ENCODE results near the gene NKD2. TPM values are rescaled to one million over a fixed set of nuclear protein-coding genes. Genes with fewer than 3 reads are reported as not detected.

The NKD2 gene
- total RNA-seq, 2 experiments from 2014 or later: 0.38 TPM

DNA sequence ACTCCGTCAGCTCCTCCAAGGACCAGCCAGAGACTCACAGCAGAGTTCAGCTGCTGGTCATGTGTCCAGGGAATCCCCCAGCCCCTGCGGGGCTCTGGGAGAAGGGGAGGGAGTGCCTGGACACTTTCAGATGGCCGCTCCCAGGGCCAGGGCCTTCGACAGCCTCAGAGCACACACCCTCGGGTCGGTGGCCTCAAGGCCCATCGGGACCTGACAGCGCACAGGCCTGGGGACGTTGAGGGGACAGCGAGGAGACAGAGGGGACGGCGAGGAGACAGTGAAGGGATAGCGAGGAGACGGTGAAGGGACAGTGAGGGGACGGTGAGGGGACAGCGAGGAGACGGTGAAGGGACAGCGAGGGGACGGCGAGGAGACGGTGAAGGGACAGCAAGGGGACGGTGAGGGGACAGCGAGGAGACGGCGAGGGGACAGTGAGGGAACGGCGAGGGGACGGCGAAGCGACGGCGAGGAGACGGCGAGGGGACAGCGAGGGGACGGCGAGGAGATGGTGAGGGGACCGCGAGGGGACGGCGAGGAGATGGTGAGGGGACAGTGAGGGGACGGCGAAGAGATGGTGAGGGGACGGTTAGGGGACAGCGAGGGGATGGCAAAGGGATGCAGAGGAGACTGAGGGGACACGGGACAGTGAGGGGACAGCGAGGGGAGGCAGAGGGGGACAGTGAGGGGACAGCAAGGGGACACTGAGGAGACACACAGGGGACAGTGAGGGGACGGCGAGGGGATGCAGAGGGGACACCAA, 56.0 kb downstream of the NKD2 start:
- Histone ChIP-seq H3K27ac (ENCODE audit: low read depth, low read length, poor library complexity, severe bottlenecking) (no peak overlapping the region), H3K36me3 (ENCODE audit: insufficient read depth, low read length) (no peaks in the 10 kb centered on the region), H4K20me1 (ENCODE audit: insufficient read depth, low read length) (no peaks in the 10 kb centered on the region), H3K9me3 (ENCODE audit: low read length) (no peaks in the 10 kb centered on the region), H2AFZ (ENCODE audit: low read length) (no peak overlapping the region), H3K4me1 (ENCODE audit: insufficient read depth, low read length, poor library complexity, severe bottlenecking) (no peaks in the 10 kb centered on the region), H3K4me3 (ENCODE audit: low read depth, low read length, poor library complexity, severe bottlenecking) (no peak overlapping the region), H3K4me2 (ENCODE audit: low read length) (no peak overlapping the region), H3K79me2 (ENCODE audit: insufficient read depth, low read depth, low read length) (no peaks in the 10 kb centered on the region), H3K9me2 (ENCODE audit: insufficient read depth, low read length) (no peaks in the 10 kb centered on the region)
- BruUV-seq (replicated peaks): no TSS peak
- CTCF ChIA-PET (ENCODE audit: unreplicated experiment): no interaction called here
- intact Hi-C loops (cut with micrococcal nuclease; ENCODE audit: unreplicated experiment): no loop called here
- POLR2A ChIA-PET: no interaction called here
- DNase-seq (ENCODE audit: low spot score): no peak
- TF ChIP-seq, protein P1, sequence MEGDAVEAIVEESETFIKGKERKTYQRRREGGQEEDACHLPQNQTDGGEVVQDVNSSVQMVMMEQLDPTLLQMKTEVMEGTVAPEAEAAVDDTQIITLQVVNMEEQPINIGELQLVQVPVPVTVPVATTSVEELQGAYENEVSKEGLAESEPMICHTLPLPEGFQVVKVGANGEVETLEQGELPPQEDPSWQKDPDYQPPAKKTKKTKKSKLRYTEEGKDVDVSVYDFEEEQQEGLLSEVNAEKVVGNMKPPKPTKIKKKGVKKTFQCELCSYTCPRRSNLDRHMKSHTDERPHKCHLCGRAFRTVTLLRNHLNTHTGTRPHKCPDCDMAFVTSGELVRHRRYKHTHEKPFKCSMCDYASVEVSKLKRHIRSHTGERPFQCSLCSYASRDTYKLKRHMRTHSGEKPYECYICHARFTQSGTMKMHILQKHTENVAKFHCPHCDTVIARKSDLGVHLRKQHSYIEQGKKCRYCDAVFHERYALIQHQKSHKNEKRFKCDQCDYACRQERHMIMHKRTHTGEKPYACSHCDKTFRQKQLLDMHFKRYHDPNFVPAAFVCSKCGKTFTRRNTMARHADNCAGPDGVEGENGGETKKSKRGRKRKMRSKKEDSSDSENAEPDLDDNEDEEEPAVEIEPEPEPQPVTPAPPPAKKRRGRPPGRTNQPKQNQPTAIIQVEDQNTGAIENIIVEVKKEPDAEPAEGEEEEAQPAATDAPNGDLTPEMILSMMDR (conservative IDR thresholded peaks at IDR 0.05; ENCODE audit: low read length): no peak
- TF ChIP-seq EZH2phosphoT487 (IDR thresholded peaks at IDR 0.05; ENCODE audit: borderline replicate concordance, low read depth, low read length): no peak

- Histone ChIP-seq H3K9me3 (ENCODE audit: low read length) (no peaks in the 10 kb centered on the region), H3K4me2 (ENCODE audit: low read length) (no peak overlapping the region), H3K27ac (ENCODE audit: low read depth, low read length, poor library complexity, severe bottlenecking) (no peak overlapping the region), H3K4me1 (ENCODE audit: insufficient read depth, low read length, poor library complexity, severe bottlenecking) (no peaks in the 10 kb centered on the region), H2AFZ (ENCODE audit: low read length) (no peak overlapping the region), H3K36me3 (ENCODE audit: insufficient read depth, low read length) (no peaks in the 10 kb centered on the region), H3K4me3 (ENCODE audit: low read depth, low read length, poor library complexity, severe bottlenecking) (no peak overlapping the region), H4K20me1 (ENCODE audit: insufficient read depth, low read length) (no peaks in the 10 kb centered on the region), H3K9me2 (ENCODE audit: insufficient read depth, low read length) (no peaks in the 10 kb centered on the region), H3K79me2 (ENCODE audit: insufficient read depth, low read depth, low read length) (no peaks in the 10 kb centered on the region)
- intact Hi-C loops (cut with micrococcal nuclease; ENCODE audit: unreplicated experiment): no loop called here
- CTCF ChIA-PET (ENCODE audit: unreplicated experiment): no interaction called here
- no peak for TF ChIP-seq EZH2phosphoT487 (IDR thresholded peaks at IDR 0.05; ENCODE audit: borderline replicate concordance, low read depth, low read length)
- TF ChIP-seq, protein P1 (conservative IDR thresholded peaks at IDR 0.05; ENCODE audit: low read length): no peak
- BruUV-seq (replicated peaks): no TSS peak
- no peak for DNase-seq (ENCODE audit: low spot score)
- POLR2A ChIA-PET: no interaction called here
Observed at GRCh38 chr5:1065143-1065750, 56.6 kb downstream of the NKD2 start.

All from OCI-LY7 (cell line).